Measurements from ENCODE around the gene TSSK2.

The TSSK2 gene

DNA sequence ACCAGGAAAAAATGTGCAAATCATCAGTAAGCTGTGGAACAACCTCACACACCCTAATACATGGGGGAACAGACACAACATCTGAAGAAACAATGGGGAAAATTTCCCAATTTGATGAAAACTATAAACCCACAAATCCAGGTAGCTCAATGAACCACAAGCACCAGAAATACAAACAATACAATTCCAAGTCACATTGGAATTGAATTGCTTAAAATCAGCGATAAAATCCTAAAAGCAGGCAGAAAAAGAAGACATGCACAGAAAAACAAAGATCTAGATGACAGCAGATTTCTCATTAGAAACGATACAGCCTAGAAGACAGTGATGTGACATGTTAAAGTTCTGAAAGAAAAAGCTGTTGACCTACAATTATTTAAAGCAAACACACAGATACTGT is 40.9 kb upstream of the TSSK2 start:
- TF ChIP-seq FOXP2 (optimal IDR thresholded peaks at IDR 0.05; ENCODE audit: borderline replicate concordance, extremely low read depth, extremely low read length, insufficient read depth) (no peak), SIN3A (IDR thresholded peaks at IDR 0.05; ENCODE audit: borderline replicate concordance, insufficient read depth, low read length) (no peak), TAF1 (IDR thresholded peaks at IDR 0.05; ENCODE audit: borderline replicate concordance, insufficient read depth, low read length) (no peak), POLR2AphosphoS5 (IDR thresholded peaks at IDR 0.05; ENCODE audit: low read depth, low read length) (no peak)
- TF ChIP-seq, protein P1, sequence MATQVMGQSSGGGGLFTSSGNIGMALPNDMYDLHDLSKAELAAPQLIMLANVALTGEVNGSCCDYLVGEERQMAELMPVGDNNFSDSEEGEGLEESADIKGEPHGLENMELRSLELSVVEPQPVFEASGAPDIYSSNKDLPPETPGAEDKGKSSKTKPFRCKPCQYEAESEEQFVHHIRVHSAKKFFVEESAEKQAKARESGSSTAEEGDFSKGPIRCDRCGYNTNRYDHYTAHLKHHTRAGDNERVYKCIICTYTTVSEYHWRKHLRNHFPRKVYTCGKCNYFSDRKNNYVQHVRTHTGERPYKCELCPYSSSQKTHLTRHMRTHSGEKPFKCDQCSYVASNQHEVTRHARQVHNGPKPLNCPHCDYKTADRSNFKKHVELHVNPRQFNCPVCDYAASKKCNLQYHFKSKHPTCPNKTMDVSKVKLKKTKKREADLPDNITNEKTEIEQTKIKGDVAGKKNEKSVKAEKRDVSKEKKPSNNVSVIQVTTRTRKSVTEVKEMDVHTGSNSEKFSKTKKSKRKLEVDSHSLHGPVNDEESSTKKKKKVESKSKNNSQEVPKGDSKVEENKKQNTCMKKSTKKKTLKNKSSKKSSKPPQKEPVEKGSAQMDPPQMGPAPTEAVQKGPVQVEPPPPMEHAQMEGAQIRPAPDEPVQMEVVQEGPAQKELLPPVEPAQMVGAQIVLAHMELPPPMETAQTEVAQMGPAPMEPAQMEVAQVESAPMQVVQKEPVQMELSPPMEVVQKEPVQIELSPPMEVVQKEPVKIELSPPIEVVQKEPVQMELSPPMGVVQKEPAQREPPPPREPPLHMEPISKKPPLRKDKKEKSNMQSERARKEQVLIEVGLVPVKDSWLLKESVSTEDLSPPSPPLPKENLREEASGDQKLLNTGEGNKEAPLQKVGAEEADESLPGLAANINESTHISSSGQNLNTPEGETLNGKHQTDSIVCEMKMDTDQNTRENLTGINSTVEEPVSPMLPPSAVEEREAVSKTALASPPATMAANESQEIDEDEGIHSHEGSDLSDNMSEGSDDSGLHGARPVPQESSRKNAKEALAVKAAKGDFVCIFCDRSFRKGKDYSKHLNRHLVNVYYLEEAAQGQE (IDR thresholded peaks at IDR 0.05; ENCODE audit: insufficient read depth in 1 of 2, low read depth in 2 of 2, low read length in 2 of 2), result no peak

DNA sequence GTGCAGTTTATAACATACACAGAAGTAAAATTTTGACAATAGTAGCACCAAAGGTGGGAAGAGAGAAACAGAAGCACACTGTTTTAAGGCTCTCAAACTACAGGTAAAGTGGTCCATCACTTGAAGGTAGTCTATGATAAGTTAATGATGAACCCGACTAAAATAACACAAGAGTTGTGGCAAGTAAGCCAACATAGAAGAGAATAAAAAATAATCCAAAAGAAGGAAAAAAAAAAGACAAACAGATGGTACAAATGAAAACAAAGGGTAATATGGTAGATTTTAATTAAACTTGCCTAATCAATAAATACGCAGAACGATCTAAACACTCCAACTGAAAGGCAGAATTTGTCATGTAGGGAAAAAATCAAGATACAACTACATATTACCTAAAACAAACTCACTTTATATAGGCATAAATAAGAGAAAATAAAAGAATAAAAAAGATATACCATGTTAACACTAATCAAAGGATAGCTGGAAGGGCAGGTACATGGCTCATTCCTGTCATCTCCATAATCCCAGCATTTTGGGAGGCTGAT is 40.5 kb upstream of the TSSK2 start:
- TF ChIP-seq, protein P1 (IDR thresholded peaks at IDR 0.05; ENCODE audit: insufficient read depth in 1 of 2, low read depth in 2 of 2, low read length in 2 of 2), result no peak
- no peak for TF ChIP-seq SIN3A (IDR thresholded peaks at IDR 0.05; ENCODE audit: borderline replicate concordance, insufficient read depth, low read length)
- TF ChIP-seq FOXP2 (optimal IDR thresholded peaks at IDR 0.05; ENCODE audit: borderline replicate concordance, extremely low read depth, extremely low read length, insufficient read depth), result no peak
- no peak for TF ChIP-seq TAF1 (IDR thresholded peaks at IDR 0.05; ENCODE audit: borderline replicate concordance, insufficient read depth, low read length)
- TF ChIP-seq POLR2AphosphoS5 (IDR thresholded peaks at IDR 0.05; ENCODE audit: low read depth, low read length), result no peak

DNA sequence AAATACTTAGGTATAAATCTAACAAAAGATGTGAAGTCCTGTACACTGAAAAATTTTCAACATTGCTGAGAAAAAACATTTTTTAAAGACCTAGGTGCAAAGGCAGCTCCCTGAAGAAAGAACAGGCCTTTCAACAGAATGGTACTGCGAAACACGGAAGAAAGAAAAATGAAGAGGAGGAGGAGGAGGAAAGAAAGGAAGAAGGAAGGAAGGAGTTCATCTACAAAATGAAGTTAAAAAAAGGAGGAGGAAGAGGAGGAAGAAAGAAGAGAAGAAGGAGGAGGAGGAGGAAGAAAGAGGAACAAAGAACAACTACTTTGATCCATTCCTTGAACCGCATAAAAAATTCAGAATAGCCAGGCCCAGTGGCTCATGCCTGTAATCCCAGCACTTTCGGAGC is 38.4 kb upstream of the TSSK2 start:
- no peak for TF ChIP-seq TAF1 (IDR thresholded peaks at IDR 0.05; ENCODE audit: borderline replicate concordance, insufficient read depth, low read length)
- TF ChIP-seq, protein P1 (IDR thresholded peaks at IDR 0.05; ENCODE audit: insufficient read depth in 1 of 2, low read depth in 2 of 2, low read length in 2 of 2), result no peak
- no peak for TF ChIP-seq POLR2AphosphoS5 (IDR thresholded peaks at IDR 0.05; ENCODE audit: low read depth, low read length)
- TF ChIP-seq FOXP2 (optimal IDR thresholded peaks at IDR 0.05; ENCODE audit: borderline replicate concordance, extremely low read depth, extremely low read length, insufficient read depth), result no peak
- TF ChIP-seq SIN3A (IDR thresholded peaks at IDR 0.05; ENCODE audit: borderline replicate concordance, insufficient read depth, low read length), result no peak

DNA sequence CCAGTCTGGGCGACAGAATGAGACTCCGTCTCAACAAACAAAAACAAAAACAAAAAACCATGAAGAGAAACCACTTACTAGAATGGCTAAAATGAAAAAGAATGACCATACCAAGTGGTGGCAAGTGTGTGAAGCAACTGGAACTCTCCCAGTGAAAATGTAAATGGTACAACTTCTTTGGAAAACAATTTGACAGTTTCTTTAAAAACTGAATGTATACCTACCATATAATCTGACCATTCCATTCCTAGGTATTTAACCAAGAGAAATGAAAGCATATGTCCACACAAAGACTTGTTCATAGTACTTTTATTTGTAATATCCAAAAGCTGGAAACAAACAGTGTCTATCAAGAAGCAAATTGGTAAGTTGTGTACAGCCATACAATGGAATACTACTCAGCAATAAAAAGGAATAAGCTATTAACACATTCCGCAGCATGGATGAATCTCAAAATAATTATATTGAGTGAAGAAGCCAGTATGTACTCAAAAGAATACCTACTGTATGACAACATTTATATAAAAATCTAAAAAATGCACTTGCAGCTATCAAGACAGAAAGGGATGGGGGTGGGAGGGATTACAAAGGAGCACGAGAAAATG is 36.6 kb upstream of the TSSK2 start:
- TF ChIP-seq POLR2AphosphoS5 (IDR thresholded peaks at IDR 0.05; ENCODE audit: low read depth, low read length) (no peak), SIN3A (IDR thresholded peaks at IDR 0.05; ENCODE audit: borderline replicate concordance, insufficient read depth, low read length) (no peak), TAF1 (IDR thresholded peaks at IDR 0.05; ENCODE audit: borderline replicate concordance, insufficient read depth, low read length) (no peak), FOXP2 (optimal IDR thresholded peaks at IDR 0.05; ENCODE audit: borderline replicate concordance, extremely low read depth, extremely low read length, insufficient read depth) (no peak)
- TF ChIP-seq, protein P1 (IDR thresholded peaks at IDR 0.05; ENCODE audit: insufficient read depth in 1 of 2, low read depth in 2 of 2, low read length in 2 of 2), result no peak
